CD4-positive, alpha-beta T cell treated with Interleukin-4 for 1 hour (primary cell): ENCODE data around the gene GNG12.

ENCODE experiments used
- DNase-seq, 2 donors: peaks; one replicate each; pipeline ENCODE4 v3.0.0-alpha.2; 2020 to 2022

The GNG12 gene

DNA sequence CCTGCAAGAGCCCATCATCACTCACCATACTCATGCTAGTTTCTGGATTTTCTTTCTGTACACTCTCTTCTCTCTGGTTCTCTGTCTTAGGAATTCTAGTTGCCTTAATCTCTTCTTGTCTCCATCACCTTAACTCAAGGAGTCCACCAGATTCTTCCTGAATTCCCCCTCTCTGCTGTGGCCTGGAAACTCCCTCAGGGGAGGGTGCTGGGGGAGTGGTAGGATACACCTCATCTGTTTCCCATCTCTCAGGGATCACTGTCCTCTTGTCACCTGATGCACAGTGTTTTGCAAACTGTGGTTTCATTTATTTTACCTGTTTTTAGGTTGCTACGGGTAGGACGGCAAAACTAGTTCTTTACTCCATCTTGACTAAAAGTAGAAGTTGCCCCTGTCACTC, 6.6 kb upstream of the GNG12 start:
- DNase-seq, result no peak

DNA sequence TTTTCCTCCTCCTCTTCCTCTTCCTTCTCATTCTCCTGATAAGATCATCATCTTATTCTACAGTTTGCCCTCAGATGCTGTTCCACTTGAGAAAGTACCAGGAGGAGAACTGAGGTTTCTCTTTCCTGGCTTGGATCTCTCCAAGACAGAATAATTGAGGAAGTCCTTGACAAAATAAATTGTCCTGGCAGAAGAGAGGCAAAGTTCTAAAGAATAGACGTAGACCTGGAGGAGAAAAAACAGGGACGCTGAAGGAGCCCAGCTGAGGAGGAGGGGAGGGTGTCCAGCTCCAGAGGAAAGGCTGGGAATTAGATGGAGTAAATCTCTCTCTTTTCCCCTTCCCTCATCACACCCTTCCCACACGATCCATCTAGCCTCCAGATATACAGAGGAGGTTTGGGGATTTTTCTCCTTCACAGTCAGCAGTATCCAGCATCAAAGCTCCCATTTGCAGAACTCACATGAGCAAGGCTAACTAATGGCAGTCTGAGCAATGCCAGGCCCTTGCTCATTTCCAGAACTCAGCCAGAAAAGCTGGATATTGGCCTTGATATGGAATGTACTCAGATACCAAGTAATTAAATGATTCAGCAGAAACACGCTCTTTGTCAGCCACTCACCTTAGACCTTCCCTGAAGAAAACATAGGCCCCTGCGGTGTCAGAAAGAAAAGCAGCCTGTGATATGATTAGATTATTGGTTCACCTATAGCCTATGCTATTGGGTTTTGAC, 5.1 kb upstream of the GNG12 start:
- no peak for DNase-seq

DNA sequence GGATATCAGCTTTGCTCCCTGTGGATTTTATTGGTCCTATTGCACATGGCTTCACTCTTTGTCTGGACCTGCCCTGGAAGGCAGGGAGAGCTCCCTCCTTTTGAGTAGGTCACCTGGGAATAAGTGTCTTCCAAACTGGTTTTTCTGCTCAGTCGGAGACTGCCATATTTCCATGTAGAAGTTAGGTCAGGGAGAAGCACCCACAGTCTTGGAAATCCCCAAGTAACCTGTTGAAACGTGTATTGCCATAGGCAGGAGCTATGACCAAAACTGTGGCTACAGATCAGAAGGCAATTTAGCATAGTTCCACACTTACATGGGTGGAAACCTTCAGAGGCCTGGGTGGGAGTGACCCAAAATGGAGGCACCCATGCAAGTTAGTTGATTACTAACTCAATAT, 3.5 kb upstream of the GNG12 start:
- DNase-seq, result no peak

- no peak for DNase-seq
Observed at GRCh38 chr1:67835663-67836452, 2.6 kb upstream of the GNG12 start.

GRCh38 chr1:67834246-67834877, 1.1 kb upstream of the GNG12 start:
- DNase-seq, result no peak

DNA sequence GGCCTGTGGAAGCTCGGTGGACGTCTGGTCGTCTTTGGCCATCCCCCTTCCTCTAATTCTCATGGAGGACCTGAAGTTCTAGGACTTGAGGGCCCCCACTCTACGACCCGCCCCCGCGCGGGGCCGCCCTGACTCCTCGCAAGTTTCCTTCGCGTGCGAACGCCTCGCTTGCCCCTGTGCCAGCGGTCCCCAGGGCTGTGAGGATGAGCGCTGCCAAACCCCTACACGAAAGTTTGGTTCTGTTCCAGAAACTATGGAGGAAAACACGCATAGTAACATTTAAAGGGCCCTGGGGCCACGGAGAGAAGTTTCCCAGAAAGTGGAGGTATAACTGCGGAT, 304 bp upstream of the GNG12 start:
- no peak for DNase-seq

DNA sequence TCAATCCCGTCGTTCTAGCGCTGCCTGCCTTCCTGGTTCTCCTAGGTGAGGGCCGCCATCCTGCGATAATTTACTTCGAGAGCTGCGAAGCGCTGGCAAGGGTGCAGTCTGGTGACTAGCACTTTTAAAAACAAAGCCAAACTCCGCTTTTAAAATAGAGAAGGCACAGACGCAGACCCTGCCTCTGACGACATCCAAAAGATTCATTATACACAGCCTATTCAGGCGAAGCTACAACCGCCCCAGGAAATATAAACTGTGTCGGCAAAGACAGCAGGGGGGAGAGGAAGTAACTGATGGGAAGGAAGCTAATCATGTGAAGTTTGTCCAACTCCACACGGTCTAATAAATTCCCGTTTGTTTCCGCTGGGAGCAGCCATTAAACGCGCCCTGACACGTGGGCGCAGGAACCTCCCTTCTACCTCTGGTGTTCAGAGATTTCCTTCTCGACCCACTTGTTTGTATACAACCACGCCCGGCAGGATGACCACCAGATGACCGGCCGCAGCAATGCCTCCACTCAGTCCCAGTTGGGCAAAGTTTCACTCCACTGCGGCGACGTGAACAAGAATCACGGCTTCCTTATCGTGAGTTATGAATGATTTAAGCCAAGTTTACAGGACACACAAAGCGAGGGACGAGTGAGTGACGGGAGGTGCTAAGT, 1.3 kb downstream of the GNG12 start:
- no peak for DNase-seq

GRCh38 chr1:67830928-67831830, 2.1 kb downstream of the GNG12 start:
- DNase-seq, result no peak

GRCh38 chr1:67830226-67830625, 3.0 kb downstream of the GNG12 start:
- DNase-seq, result no peak

DNA sequence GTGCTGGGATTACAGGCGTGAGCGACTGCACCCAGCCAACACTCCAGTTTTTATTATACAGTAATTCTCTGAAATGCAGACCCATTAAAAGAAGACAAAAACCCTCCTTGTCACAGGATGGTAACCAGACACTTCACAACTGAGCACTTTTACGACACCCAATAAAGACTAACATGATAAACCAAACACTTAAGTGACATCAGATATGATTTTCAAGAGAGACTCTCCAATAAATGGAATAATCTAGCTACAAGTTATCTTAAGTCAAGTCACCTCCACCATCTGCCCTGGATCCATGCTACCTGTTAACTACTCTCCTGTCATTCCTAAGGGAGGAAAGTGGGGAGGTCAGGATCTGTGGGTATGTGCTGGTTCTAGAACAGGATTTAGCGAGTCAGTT, 5.6 kb downstream of the GNG12 start:
- no peak for DNase-seq

DNA sequence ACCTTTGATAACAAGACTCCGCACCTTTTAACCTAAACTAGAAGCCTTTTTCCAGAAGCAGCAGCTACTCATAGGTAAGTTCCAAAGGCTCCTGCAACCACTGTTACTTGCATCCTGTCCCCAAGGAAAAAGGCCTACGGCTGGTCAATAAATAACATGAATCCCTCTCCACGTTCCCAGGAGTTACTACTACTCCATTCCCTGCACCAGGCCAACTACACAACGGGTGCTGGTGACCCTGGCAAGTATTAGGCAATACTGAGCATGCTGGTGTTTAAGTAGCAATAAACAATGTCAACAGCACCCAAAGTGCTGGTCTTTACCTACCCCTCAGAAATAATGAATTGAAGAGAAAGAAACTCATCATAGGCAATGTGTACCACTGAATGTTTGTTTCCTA, 7.7 kb downstream of the GNG12 start:
- DNase-seq, result no peak

- DNase-seq, result no peak
Observed at GRCh38 chr1:67824766-67825165, 8.5 kb downstream of the GNG12 start.

GRCh38 chr1:67823615-67824014, 9.7 kb downstream of the GNG12 start:
- no peak for DNase-seq

DNA sequence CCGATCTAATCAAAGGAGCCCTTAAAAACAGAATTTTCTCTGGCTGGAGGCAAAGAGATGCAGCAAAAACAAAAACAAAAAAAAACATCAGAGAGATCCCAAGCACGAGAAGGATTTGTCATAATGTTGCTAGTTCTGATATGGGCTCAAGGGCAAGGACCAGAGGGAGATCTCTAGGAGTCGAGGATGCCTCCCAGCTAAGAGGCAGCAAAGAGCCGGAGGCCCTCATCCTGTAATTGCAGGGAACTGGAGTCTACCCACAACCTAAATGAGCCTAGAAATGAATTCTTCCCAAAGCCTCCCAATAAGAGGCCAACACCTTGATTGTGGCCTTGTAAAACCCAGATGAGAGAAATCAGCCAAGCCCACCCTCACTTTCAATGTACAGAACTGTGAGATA, 12.0 kb downstream of the GNG12 start:
- DNase-seq, result no peak

DNA sequence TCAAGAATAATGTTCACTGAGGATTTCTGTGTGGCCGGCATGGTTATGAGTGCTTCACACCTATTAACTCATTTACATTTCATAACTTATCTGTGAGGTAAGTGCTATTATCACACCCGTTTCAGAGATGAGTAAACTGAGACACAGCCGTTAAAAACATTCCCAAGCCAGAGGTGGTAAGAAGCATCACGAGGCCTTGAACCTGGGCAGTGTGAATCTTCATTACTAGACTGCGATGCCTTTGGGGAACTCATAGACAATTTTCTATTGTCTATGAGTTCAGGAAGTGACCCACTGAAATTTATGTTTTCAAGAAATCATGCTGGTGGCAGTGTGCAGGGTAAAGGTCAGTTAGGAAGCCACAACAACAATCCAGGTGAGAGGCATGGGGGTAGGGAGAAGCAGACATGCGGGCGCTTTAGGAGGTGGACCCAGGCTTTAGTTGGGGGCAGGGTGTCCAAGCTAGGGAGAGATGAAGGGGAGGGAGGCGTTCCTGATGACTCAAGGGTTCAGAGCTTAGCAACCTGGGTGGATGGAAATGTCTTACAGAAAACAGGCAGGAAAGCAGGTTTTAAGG, 14.5 kb downstream of the GNG12 start:
- no peak for DNase-seq

- DNase-seq, result no peak
Observed at GRCh38 chr1:67818162-67818561, 15.1 kb downstream of the GNG12 start.

DNA sequence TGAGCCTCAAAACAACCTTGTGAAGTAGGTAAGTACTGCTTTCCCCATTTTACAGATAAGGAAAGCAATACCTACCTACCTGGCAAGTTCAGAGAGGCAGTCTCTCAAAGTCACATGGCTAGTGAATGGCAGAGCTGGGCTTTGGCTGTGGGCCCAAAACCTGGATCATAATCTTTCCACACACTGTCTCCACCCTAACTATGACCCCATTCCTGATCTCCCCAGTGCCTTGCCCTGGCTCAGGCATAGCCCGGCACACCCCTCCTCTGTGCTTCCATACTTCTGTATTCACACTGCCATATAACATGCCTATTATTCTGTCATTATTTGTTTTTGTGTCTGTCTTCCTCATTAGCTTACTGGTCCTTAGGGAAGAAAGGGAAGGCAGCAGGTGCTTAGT, 15.9 kb downstream of the GNG12 start:
- no peak for DNase-seq

DNA sequence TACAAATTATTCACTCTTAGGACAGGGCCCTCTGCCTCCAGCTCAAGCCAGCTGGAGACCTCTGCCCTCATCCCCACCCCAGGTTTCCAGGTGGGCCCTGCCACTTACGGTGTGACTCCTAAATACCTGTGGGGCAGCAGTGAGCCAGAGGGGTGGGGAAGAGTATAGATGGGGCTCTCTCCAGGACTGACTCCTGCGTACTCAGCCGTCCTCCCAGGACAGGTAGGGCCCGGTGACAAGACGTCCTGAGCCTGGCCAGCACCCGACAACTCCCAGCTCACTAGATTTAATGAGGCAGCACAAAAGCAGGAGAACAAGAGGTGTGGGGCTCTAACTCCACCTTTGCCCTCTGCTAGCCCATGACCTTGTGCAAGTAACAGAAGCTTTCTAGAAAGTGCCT, 16.8 kb downstream of the GNG12 start:
- no peak for DNase-seq

DNA sequence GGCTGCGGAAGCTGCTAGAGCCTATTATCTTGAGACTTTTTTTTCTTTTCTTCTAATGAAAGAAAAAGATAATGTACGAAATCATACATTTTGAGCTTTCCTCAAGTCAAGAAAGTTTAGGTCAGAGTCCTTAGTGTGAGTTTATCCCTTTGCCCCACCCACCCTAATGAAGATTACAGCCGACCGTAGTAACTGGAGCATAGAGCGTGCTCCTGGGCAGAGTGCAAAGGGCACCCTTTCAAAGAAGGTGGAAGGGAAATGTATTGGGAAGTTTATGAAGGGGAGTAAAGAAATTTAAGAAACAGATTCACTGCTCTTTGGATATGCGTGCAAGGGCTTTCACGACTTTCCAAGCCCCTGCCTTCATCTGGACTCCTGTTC, 17.2 kb downstream of the GNG12 start:
- DNase-seq, result no peak

DNA sequence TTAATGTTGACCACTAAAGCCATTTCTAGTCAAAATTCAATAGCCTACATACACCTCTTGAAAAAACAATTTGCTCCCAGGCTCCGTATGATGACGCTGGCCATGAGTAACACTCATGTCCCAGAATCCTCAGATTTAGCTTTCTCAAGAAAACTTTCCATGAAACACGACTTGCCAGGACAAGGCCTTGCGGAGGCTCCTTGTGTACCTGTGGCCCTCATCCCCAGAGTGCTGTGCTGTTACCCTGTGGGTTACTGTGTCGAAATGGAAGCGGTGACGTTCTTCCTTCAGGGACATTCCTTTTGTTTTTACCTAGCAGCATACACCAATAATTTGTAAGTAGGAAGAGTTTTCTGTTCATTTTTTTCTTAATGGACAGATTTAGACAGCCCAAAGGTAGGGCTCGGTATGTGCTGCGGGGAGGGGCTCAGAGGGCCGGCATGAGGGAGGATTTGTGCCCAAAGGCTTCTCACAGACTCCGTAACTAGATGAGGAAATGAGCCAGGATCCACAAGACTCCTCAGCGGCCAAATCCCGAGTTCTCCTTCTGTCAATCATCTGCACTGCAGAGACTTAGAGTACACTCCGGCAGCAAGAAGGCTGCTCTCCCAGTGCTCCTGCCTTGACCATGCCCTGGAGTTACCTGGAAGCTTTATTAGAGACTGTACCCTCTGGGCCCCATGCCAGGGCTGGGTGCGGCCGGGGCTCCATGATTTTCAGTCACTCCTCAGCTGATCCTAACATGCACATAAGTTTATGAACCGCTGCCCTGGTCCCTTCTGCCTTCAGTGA, 17.8 kb downstream of the GNG12 start:
- no peak for DNase-seq

GRCh38 chr1:67814121-67814772, 19.0 kb downstream of the GNG12 start:
- DNase-seq, result no peak
